Upper lobe of right lung (tissue), 1 donor: ENCODE results near the gene FBXO34. TPM values are rescaled to one million over a fixed set of nuclear protein-coding genes. Genes with fewer than 3 reads are reported as not detected.

ENCODE experiments used
- ATAC-seq: fragments of 200-7000 bp; cut with Tn5 transposase; one replicate; pipeline ENCODE4 v1.9.1; 2020; ENCODE audit warnings: mild to moderate bottlenecking, moderate library complexity
- DNase-seq: peaks from one replicate; pipeline ENCODE4 v3.0.0-alpha.2; 2020
- H3K27ac ChIP-seq: fragments of 200-600 bp; one replicate; pipeline ENCODE4 v1.8.0; 2022
- H3K27me3 ChIP-seq: fragments of 200-600 bp; one replicate; pipeline ENCODE4 v1.8.0; 2022; ENCODE audit warnings: mild to moderate bottlenecking
- H3K36me3 ChIP-seq: fragments of 200-600 bp; one replicate; pipeline ENCODE4 v1.8.0; 2022
- H3K4me1 ChIP-seq: fragments of 200-600 bp; one replicate; pipeline ENCODE4 v1.8.0; 2022
- H3K4me3 ChIP-seq: fragments of 200-600 bp; one replicate; pipeline ENCODE4 v1.8.0; 2022; ENCODE audit warnings: mild to moderate bottlenecking
- H3K9me3 ChIP-seq: fragments of 200-600 bp; one replicate; pipeline ENCODE4 v1.8.0; 2022
- CTCF ChIP-seq: fragments of 200-600 bp; IDR thresholded peaks from one replicate; pipeline ENCODE4 v1.8.0; 2022; ENCODE audit warnings: antibody characterized with exemption
- intact Hi-C: fragments of 100-400 bp; cut with DNase I; formaldehyde crosslinking; loops from one replicate; pipeline ENCODE4 v1.11.0; 2022
- total RNA-seq: library from RNA; stranded (reverse); fragmentation: NEBNext Ultra II Directional; extraction: Animal tissue kit (Norgen Biotek cat#: 25700); gene quantifications from one replicate; pipeline ENCODE4 v1.2.1, GENCODE V29; 2021
- donor health status: DM: no; HTN: yes; CAD: no; lungs with severe emphysema.

FBXO34 gene
- total RNA-seq, 1 donor from 2014 or later = 29.2 TPM

GRCh38 chr14:55238019-55238680, 33.1 kb upstream of the FBXO34 start:
- H3K36me3 ChIP-seq = no peaks in the 10 kb centered on the region
- intact Hi-C loops = no loop called here
- H3K9me3 ChIP-seq = no peaks in the 10 kb centered on the region
- DNase-seq (no peak), ATAC-seq (no peak)
- peaks cover 6% of the 10 kb centered on the region for H3K27me3 ChIP-seq
- H3K4me3 ChIP-seq = no peak overlapping the region
- TF ChIP-seq CTCF = no peak
- H3K27ac ChIP-seq = no peak overlapping the region
- no peaks in the 10 kb centered on the region for H3K4me1 ChIP-seq

GRCh38 chr14:55239320-55239719, 31.9 kb upstream of the FBXO34 start:
- Histone ChIP-seq H3K27me3 (peaks cover 6% of the 10 kb centered on the region), H3K9me3 (no peaks in the 10 kb centered on the region), H3K36me3 (no peaks in the 10 kb centered on the region), H3K4me3 (no peak overlapping the region), H3K27ac (no peak overlapping the region), H3K4me1 (no peaks in the 10 kb centered on the region)
- DNase-seq (no peak), ATAC-seq (no peak)
- intact Hi-C loops = no loop called here
- no peak for TF ChIP-seq CTCF

GRCh38 chr14:55240526-55241178, 30.6 kb upstream of the FBXO34 start:
- peaks cover 6% of the 10 kb centered on the region for H3K27me3 ChIP-seq
- H3K4me3 ChIP-seq = no peak overlapping the region
- no peaks in the 10 kb centered on the region for H3K4me1 ChIP-seq
- TF ChIP-seq CTCF = no peak
- H3K27ac ChIP-seq = no peak overlapping the region
- no peaks in the 10 kb centered on the region for H3K36me3 ChIP-seq
- ATAC-seq (no peak), DNase-seq (no peak)
- intact Hi-C loops = no loop called here
- no peaks in the 10 kb centered on the region for H3K9me3 ChIP-seq

GRCh38 chr14:55241673-55242072, 29.5 kb upstream of the FBXO34 start:
- ATAC-seq (no peak), DNase-seq (no peak)
- Histone ChIP-seq H3K36me3 (no peaks in the 10 kb centered on the region), H3K27ac (no peak overlapping the region), H3K27me3 (peaks cover 6% of the 10 kb centered on the region), H3K9me3 (no peaks in the 10 kb centered on the region), H3K4me3 (no peak overlapping the region), H3K4me1 (no peaks in the 10 kb centered on the region)
- intact Hi-C loops = no loop called here
- TF ChIP-seq CTCF = no peak

GRCh38 chr14:55243386-55243785, 27.8 kb upstream of the FBXO34 start:
- no peak for DNase-seq
- H3K27me3 ChIP-seq = peaks cover 6% of the 10 kb centered on the region
- no peak overlapping the region for H3K27ac ChIP-seq
- no peaks in the 10 kb centered on the region for H3K4me1 ChIP-seq
- ATAC-seq = no peak
- TF ChIP-seq CTCF = no peak
- no peaks in the 10 kb centered on the region for H3K9me3 ChIP-seq
- H3K36me3 ChIP-seq = no peaks in the 10 kb centered on the region
- no peak overlapping the region for H3K4me3 ChIP-seq
- intact Hi-C loops = no loop called here
